SK-N-SH treated with all-trans-retinoic acid at 6 μM for 48 hours (cell line): Measurements from ENCODE around the gene KPNA6.

Experiments used
- ATAC-seq: fragments of 200-7000 bp; cut with Tn5 transposase; 3 replicates; pipeline ENCODE4 v1.9.1; 2020; ENCODE audit warnings: mild to moderate bottlenecking, moderate library complexity
- ARNTL ChIP-seq: fragments of 450-650 bp; formaldehyde crosslinking; IDR thresholded peaks from 2 replicates; pipeline ENCODE4 v1.5.0; 2020; ENCODE audit warnings: low read depth, mild to moderate bottlenecking, moderate library complexity, borderline replicate concordance
- BACH2 ChIP-seq: fragments of 250-450 bp; sonication (Bioruptor Pico); IDR thresholded peaks from 2 replicates; pipeline ENCODE4 v1.9.0; 2021; ENCODE audit warnings: mild to moderate bottlenecking, borderline replicate concordance
- CREB5 ChIP-seq: fragments of 250-450 bp; sonication (Bioruptor Pico); IDR thresholded peaks from 2 replicates; pipeline ENCODE4 v1.5.1; 2020; ENCODE audit warnings: low read depth, mild to moderate bottlenecking, moderate library complexity
- CSDC2 ChIP-seq: fragments of 250-450 bp; sonication (Bioruptor Pico); IDR thresholded peaks from 2 replicates; pipeline ENCODE4 v1.5.0; 2020; ENCODE audit warnings: mild to moderate bottlenecking, moderate library complexity
- ESRRG ChIP-seq: fragments of 250-450 bp; sonication (Bioruptor Pico); IDR thresholded peaks from 2 replicates; pipeline ENCODE4 v1.6.1; 2021; ENCODE audit warnings: mild to moderate bottlenecking
- GLIS3 ChIP-seq: fragments of 250-450 bp; sonication (Bioruptor Pico); IDR thresholded peaks from 2 replicates; pipeline ENCODE4 v1.5.0; 2020; ENCODE audit warnings: mild to moderate bottlenecking, moderate library complexity
- ISL1 ChIP-seq: fragments of 250-450 bp; sonication (Bioruptor Pico); IDR thresholded peaks from 2 replicates; pipeline ENCODE4 v2.1.2; 2022; ENCODE audit warnings: mild to moderate bottlenecking, moderate library complexity
- OSR1 ChIP-seq: fragments of 250-450 bp; sonication (Bioruptor Pico); IDR thresholded peaks from 2 replicates; pipeline ENCODE4 v1.8.0; 2022; ENCODE audit warnings: moderate library complexity, mild to moderate bottlenecking, inconsistent platforms
- PATZ1 ChIP-seq: fragments of 250-450 bp; sonication (Bioruptor Pico); IDR thresholded peaks from 2 replicates; pipeline ENCODE4 v1.8.0; 2020; ENCODE audit warnings: mild to moderate bottlenecking, moderate library complexity, borderline replicate concordance
- POU6F1 ChIP-seq: fragments of 250-450 bp; sonication (Bioruptor Pico); IDR thresholded peaks from 2 replicates; pipeline ENCODE4 v1.8.0; 2021; ENCODE audit warnings: low read depth, mild to moderate bottlenecking, moderate library complexity, borderline replicate concordance
- PPARA ChIP-seq: fragments of 250-450 bp; sonication (Bioruptor Pico); IDR thresholded peaks from 2 replicates; pipeline ENCODE4 v1.5.0; 2020; ENCODE audit warnings: mild to moderate bottlenecking, borderline replicate concordance
- RARB ChIP-seq: fragments of 250-450 bp; sonication (Bioruptor Pico); IDR thresholded peaks from 2 replicates; pipeline ENCODE4 v1.8.0; 2021; ENCODE audit warnings: mild to moderate bottlenecking, moderate library complexity
- SNAI2 ChIP-seq: fragments of 250-450 bp; sonication (Bioruptor Pico); IDR thresholded peaks from 2 replicates; pipeline ENCODE4 v1.5.0; 2020; ENCODE audit warnings: mild to moderate bottlenecking, moderate library complexity
- TCF4 ChIP-seq: fragments of 250-450 bp; sonication (Bioruptor Pico); IDR thresholded peaks from 2 replicates; pipeline ENCODE4 v1.8.0; 2021; ENCODE audit warnings: mild to moderate bottlenecking, moderate library complexity, borderline replicate concordance
- TOX ChIP-seq: fragments of 250-450 bp; sonication (Bioruptor Pico); IDR thresholded peaks from 2 replicates; pipeline ENCODE4 v1.8.0; 2021; ENCODE audit warnings: mild to moderate bottlenecking, moderate library complexity, borderline replicate concordance
- TSHZ2 ChIP-seq: fragments of 250-450 bp; sonication (Bioruptor Pico); IDR thresholded peaks from 2 replicates; pipeline ENCODE4 v1.5.0; 2020; ENCODE audit warnings: mild to moderate bottlenecking, moderate library complexity
- ZC3H10 ChIP-seq: fragments of 250-450 bp; sonication (Bioruptor Pico); IDR thresholded peaks from 2 replicates; pipeline ENCODE4 v1.5.1; 2021; ENCODE audit warnings: mild to moderate bottlenecking, moderate library complexity
- ZFP3 ChIP-seq: fragments of 250-450 bp; sonication (Bioruptor Pico); IDR thresholded peaks from 2 replicates; pipeline ENCODE4 v1.5.0; 2020; ENCODE audit warnings: mild to moderate bottlenecking, moderate library complexity
- ZFP30 ChIP-seq: fragments of 450-650 bp; formaldehyde crosslinking; IDR thresholded peaks from 2 replicates; pipeline ENCODE4 v1.5.0; 2022; ENCODE audit warnings: mild to moderate bottlenecking, moderate library complexity
- ZNF565 ChIP-seq: fragments of 450-650 bp; formaldehyde crosslinking; conservative IDR thresholded peaks from 2 replicates; pipeline ENCODE4 v1.5.0; 2020; ENCODE audit warnings: low read depth, mild to moderate bottlenecking, moderate library complexity
- ZNF70 ChIP-seq: fragments of 450-650 bp; formaldehyde crosslinking; IDR thresholded peaks from 2 replicates; pipeline ENCODE4 v1.5.0; 2020; ENCODE audit warnings: mild to moderate bottlenecking, moderate library complexity
- ZNF8 ChIP-seq: fragments of 450-650 bp; formaldehyde crosslinking; IDR thresholded peaks from 2 replicates; pipeline ENCODE4 v1.5.0; 2020; ENCODE audit warnings: mild to moderate bottlenecking, moderate library complexity

KPNA6 gene

GRCh38 chr1:32219022-32219421, 111.2 kb downstream of the KPNA6 start (continued):
- no peak for TF ChIP-seq TSHZ2 (CRISPR knock-in tag)
- TF ChIP-seq BACH2 (CRISPR knock-in tag), result no peak

- TF ChIP-seq ZNF70 (CRISPR knock-in tag) (no peak), PPARA (CRISPR knock-in tag) (no peak), ZC3H10 (CRISPR knock-in tag) (no peak), PATZ1 (CRISPR knock-in tag) (no peak), CREB5 (CRISPR knock-in tag) (no peak), BACH2 (CRISPR knock-in tag) (no peak), OSR1 (CRISPR knock-in tag) (no peak), ZNF565 (no peak), GLIS3 (no peak), TSHZ2 (CRISPR knock-in tag) (no peak), CSDC2 (CRISPR knock-in tag) (no peak), ZFP3 (CRISPR knock-in tag) (no peak), TOX (CRISPR knock-in tag) (no peak), ISL1 (no peak), ESRRG (CRISPR knock-in tag) (no peak), ZFP30 (CRISPR knock-in tag) (no peak), POU6F1 (CRISPR knock-in tag) (no peak), ARNTL (CRISPR knock-in tag) (no peak), TCF4 (CRISPR knock-in tag) (no peak)
- no peak for ATAC-seq
Measured at GRCh38 chr1:32220746-32221580, 113.1 kb downstream of the KPNA6 start.

- ATAC-seq, result peak; percentile 3; the same call in 2 of the 3 replicates
- TF ChIP-seq CREB5 (CRISPR knock-in tag) (no peak), GLIS3 (no peak), SNAI2 (CRISPR knock-in tag) (no peak), POU6F1 (CRISPR knock-in tag) (no peak), PATZ1 (CRISPR knock-in tag) (no peak), TCF4 (CRISPR knock-in tag) (no peak), ISL1 (no peak), ZNF8 (CRISPR knock-in tag) (no peak), RARB (CRISPR knock-in tag) (no peak)
Measured at GRCh38 chr1:32221581-32221979, 113.7 kb downstream of the KPNA6 start.
